Right hindlimb (tissue), 1 donor: ENCODE results near the gene PSMA6.
"Not testable (repeated sequence)": the region's sequence is repeated elsewhere in the genome, so short reads cannot be mapped to it uniquely, and the experiment has no call there.

Experiments used
- DNase-seq: peaks from one replicate; pipeline ENCODE4 v3.0.0-alpha.2; 2018

Gene PSMA6

DNA sequence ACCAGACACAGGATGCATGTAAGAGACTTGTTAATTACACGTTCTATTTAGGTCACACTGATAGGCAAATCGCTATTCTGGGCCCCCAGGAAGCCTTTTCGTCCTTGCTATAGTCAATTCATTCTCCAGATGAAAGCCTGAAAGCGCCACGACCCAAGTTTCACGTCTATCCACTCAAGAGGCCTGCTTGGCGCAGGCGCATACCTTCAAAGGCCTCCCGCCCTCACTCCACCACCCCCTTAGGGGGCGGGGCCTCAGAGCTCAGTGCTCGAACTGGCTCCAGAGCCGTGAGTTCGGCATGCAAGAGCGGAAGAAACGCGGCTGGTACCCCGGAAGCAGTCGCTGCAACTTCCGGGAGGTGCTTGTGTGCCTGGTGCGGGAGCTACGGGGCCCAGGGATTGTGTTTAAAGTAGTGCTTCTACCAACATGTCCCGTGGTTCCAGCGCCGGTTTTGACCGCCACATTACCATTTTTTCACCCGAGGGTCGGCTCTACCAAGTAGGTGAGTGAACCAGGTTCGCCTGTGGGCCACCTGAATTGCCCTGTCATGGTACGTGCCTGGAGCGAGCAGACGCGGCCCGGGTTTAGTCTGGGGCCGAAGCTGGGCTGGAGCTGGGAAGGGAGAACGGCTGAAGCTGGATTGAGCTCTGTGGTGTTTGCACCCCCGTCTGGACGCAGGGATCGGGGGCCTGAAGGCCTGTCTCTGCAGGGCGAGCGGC is at the start of gene PSMA6:
TSS of gene PSMA6 (plus strand) at position 332 of the 719 bp plus-strand sequence. CDS start at position 427, 95 bp downstream.
- peak; percentile 99 for DNase-seq

DNA sequence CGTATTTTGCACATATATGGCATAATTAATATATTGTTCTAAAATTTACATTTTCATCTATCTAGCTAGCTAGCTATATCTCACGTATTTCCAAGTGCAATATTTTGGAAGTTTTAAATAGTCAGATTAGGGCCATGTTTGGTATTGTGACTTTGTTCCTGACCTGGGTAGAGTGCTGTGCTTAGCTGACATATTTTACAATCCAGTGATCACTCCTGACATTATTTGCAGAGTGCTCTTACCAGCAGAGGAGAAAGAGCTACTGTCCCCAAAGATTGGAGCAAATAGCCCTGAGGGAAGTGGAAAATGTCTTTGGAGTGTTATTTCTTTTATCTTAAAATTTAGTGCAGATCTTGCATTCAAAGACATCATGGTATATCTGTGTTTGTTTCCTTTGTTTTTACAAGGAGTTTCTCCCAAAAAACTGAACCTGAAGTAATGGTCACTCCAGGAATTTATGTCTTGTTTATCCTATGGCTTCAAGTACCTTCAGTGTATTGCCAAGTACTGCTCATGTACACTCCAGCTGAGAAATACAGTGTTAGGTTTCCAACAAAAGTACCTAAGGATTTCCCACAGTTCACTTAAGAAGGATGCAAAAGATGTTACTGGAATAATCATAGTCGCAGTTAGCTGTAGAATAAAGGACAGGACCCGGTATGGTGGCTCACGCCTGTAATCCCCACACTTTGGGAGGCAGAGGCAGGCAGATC is 49.4 kb upstream of the PSMA6 start:
- DNase-seq, result no peak

GRCh38 chr14:35243956-35244355 is 48.2 kb upstream of the PSMA6 start:
- DNase-seq, result no peak

DNA sequence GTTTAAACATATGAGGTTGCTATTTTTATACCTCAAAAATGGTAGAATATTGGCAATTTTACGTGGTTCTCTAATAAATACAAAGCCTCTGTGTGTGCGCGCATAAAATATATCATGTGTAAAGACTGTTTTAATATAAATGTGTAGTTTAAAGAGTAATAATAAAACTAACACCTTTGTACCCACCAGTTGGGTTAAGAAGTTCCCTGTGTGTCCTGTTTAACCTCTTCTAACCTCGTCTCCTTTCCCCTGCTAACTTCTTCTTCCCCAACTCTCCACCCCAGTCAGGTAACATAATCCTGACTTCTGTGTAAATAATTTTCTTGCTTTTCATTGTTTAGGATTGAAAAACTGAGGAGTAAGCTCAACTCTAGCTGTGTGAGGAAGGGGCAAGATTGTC is 47.6 kb upstream of the PSMA6 start:
- no peak for DNase-seq

DNA sequence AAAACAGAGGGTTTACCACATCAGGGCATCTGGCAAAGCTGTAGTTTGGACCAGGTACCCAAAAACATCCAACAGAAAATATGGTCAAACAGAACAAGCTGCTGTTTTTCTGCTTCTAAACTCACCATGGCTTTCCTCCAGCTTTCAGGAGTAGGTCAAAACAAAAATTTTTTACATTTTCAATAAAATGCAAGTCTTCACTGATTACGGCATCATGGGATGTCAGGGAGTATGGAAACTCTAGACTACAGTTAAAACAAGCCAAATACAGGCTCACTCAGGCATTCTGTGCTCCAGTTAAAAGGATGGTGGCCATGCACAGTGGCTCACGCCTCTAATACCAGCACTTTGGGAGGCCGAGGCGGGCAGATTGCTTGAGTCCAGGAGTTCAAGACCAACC is 47.1 kb upstream of the PSMA6 start:
- no peak for DNase-seq

- no peak for DNase-seq
These were observed 44.3 kb upstream of the PSMA6 start for GRCh38 chr14:35247777-35248475.

- DNase-seq, result no peak
These were observed 43.8 kb upstream of the PSMA6 start for GRCh38 chr14:35248476-35248788.

DNA sequence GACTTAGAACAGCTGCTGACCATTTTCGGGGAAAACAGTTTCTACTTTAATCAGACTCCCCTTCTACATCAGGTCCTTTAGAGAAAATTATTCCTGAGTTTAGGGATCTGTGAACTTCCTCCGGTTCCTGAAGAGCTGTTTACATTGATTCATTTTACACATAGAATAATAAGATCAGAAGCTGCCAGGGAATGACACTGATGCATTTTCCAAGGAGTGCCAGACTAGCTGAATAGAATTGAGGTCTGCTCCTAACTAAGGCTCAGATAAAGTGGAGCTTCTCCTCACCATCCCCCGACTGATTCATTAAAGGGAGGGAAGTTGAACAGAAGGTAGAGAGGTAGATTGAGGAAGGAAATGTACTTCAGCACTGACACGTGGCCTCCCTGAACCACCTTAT is 41.9 kb upstream of the PSMA6 start:
- DNase-seq, result no peak

DNA sequence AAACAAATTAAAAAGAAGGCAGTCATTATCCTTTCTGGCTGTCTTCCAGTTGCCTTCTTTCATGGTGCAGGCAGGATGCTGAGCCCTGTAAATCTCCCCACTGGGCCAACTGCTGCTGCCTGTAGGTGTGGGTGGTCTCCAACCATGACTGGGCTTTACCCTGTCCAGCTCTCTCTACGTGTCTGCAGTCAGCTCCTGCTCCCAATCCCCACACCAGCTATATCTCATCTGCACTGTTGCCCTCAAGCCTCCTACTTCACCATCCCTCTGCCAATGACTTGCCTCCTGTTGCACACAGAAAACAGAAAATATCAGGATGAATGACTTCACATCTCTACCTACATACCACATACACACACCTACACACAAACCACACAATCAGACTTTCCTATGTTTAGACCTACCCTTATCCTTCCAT is 39.7 kb upstream of the PSMA6 start:
- no peak for DNase-seq

DNA sequence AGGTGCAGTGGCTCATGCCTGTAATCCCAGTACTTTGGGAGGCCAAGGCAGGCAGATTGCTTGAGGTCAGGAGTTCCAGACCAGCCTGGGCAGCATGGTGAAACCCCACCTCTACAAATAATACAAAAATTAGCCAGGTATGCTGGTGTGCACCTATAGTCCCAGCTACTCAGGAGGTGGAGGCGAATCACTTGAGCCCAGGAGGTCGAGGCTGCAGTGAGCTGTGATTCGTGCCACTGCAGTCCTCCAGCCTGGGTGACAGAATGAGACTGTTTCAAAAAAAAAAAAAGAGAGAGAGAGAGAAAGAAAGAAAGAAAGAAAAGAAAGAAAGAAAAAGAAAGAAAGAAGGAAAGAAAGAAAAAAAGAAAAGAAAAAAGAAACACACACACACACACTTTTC is 39.1 kb upstream of the PSMA6 start:
- DNase-seq, result not testable (repeated sequence)

DNA sequence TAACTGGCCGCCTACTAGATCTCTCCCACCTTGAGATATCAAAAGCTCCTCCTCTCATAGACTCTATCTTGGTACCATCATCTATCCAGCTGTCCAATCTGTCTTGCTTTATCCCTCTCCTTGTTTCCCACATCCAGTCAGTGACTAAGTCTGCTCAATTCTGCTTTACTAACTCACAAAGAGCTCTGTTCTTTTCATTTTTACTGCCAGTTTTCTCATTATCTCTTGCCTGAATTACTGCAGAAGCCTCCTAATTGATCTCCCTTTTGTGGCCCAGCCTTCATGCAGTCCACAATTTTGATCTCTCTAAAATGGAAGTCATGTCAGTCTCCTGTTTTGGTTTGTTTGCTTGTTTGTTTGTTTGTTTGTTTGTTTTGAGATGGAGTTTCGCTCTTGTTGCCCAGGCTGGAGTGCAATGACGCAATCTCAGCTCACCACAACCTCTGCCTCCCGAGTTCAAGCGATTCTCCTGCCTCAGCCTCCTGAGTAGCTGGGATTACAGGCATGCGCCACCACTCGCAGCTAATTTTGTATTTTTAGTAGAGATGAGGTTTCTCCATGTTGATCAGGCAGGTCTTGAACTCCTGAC is 38.1 kb upstream of the PSMA6 start:
- DNase-seq, result not testable (repeated sequence)

DNA sequence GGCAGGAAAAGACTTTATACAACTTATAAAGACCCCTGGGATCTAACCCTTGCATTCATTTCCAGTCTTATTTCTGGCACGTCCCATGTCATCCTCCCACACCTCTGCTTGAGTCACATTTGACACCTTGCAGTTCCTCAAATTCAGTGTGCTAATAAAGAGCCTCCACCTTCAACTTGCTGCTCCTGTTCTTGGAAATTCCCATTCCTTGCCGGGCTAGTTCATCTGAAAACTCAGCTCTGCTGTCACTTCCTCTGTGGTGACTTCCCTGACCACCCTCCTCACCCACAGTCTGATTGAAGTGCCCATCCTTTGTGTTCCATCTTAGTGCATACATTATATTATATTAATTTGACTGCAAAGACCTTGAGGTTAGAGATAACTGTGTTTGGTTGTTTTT is 37.4 kb upstream of the PSMA6 start:
- no peak for DNase-seq

GRCh38 chr14:35255711-35256110 is 36.5 kb upstream of the PSMA6 start:
- DNase-seq, result no peak

DNA sequence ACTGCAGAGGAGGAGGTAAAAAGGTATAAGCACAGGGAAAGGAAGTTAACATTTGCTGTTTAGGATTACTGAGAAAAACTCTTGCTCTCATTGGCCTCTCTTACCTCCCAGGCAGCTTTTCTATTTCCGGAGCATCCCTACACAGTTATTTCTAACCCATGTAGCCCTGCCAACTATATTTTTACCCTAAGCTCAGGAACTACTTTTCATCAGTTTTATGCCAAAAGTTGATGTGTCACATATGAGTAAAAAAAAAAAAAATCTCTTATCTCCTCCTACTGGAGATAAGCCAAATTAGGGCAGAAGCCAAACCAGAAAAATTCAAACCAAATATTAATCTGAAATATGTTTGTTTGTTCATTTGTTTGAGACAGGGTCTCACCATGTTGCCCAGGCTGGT is 34.4 kb upstream of the PSMA6 start:
- no peak for DNase-seq

GRCh38 chr14:35258420-35258819 is 33.8 kb upstream of the PSMA6 start:
- DNase-seq, result no peak

GRCh38 chr14:35261774-35262173 is 30.4 kb upstream of the PSMA6 start:
- DNase-seq, result no peak

- no peak for DNase-seq
These were observed 29.7 kb upstream of the PSMA6 start for GRCh38 chr14:35262436-35262835.

- no peak for DNase-seq
These were observed 23.2 kb upstream of the PSMA6 start for GRCh38 chr14:35268946-35269345.

DNA sequence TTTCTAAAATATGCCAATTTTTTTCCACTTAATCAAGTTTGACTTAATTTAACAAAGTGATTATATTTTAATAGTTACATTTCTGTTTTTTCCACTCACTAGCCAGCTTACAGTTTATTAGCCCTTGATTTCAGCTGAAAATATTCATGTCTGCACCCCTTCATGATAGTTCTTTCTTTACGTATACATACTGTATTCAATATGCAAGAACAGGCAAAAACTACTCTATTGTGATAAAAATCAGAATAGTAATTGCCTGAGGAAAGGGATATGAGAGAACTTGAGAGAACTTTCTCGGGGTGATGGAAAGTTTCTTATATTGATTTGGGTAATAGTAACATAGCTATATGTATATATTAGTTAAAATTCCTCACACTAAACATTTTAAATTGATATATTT is 17.4 kb upstream of the PSMA6 start:
- no peak for DNase-seq

- no peak for DNase-seq
These were observed 15.0 kb upstream of the PSMA6 start for GRCh38 chr14:35277179-35277578.

DNA sequence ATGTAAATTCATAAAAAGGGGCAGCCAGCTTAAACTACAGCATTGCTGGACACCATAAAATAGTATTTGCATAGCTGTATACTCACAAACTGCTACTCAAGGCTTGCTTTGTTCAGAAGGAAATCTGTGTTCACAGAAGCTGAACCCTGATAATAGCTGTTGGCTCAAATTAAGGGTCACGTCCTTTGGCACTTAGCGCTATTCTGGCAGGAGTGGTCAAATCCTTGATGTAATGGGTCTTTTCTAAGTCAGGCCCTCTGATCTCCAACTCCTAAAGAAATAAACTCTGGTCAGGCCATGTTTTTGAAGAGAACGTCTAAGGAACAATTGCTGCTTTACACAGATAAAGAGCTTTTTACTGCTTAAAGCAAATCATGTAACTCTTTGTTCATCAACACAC is 12.8 kb upstream of the PSMA6 start:
- DNase-seq, result no peak

DNA sequence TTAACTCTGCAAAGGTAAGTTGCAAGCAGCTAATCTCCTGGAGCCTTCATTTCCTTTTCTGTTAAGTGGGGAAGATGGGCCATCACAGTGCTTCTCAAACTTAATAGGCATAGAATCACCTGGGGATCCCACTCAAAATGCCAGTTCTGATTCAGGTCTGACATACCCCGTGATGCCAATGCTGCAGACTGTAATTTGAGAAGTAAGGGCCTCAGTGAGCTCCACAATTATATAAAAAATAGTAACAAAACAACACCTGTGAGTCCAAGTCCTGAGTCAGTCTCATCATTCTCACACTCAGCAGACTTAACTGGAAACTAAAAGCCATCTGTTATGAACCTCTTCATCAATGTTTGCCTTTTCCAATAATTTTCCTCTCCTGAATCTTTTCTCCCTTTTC is 10.8 kb upstream of the PSMA6 start:
- no peak for DNase-seq

- DNase-seq, result no peak
These were observed 7.7 kb upstream of the PSMA6 start for GRCh38 chr14:35284506-35284905.
